Lung (tissue), 12 donors: ENCODE measurements around the gene TMEM176B. TPM values are rescaled to one million over a fixed set of nuclear protein-coding genes. Genes with fewer than 3 reads are reported as not detected.
"Not testable (repeated sequence)": the region's sequence is repeated elsewhere in the genome, so short reads cannot be mapped to it uniquely, and the experiment has no call there.

ENCODE experiments used
- ATAC-seq: fragments of 200-7000 bp; cut with Tn5 transposase; one replicate; pipeline ENCODE4 v1.9.1; 2020; ENCODE audit warnings: moderate number of reproducible peaks; ENCODE audit not compliant: insufficient read depth, low FRiP score
- DNase-seq, 3 donors: peaks; one replicate each; pipeline ENCODE4 v3.0.0-alpha.2; 2013 to 2017
- H3K27ac ChIP-seq, 2 donors: one replicate each; pipeline ENCODE4 v1.5.1; 2013; ENCODE audit warnings: mild to moderate bottlenecking in 2 of 2, moderate library complexity in 2 of 2, control low read depth in 1 of 2, inconsistent platforms in 1 of 2, low read depth in 1 of 2, low read length in 1 of 2
- H3K27me3 ChIP-seq, 3 donors: one replicate each; pipeline ENCODE4 v1.5.1; 2013; ENCODE audit warnings: low read length in 2 of 3; ENCODE audit not compliant: control insufficient read depth in 3 of 3, insufficient read depth in 3 of 3
- H3K36me3 ChIP-seq, 4 donors: one replicate each; pipeline ENCODE4 v1.5.1; 2013; ENCODE audit warnings: low read length in 4 of 4, mild to moderate bottlenecking in 1 of 4, moderate library complexity in 1 of 4; ENCODE audit not compliant: control insufficient read depth in 4 of 4, insufficient read depth in 4 of 4
- H3K4me1 ChIP-seq, 5 donors: one replicate each; pipeline ENCODE4 v1.5.1; 2013; ENCODE audit warnings: low read length in 5 of 5, mild to moderate bottlenecking in 2 of 5, moderate library complexity in 1 of 5; ENCODE audit not compliant: control insufficient read depth in 5 of 5, insufficient read depth in 5 of 5
- H3K4me3 ChIP-seq: one replicate; pipeline ENCODE4 v1.5.1; 2013; ENCODE audit warnings: mild to moderate bottlenecking, control low read depth, moderate library complexity
- H3K9ac ChIP-seq, 2 donors: one replicate each; pipeline ENCODE4 v1.5.1; 2013; ENCODE audit warnings: low read length in 2 of 2, control low read depth in 1 of 2; ENCODE audit not compliant: insufficient read depth in 1 of 2
- H3K9me3 ChIP-seq, 4 donors: one replicate each; pipeline ENCODE4 v1.5.1; 2013; ENCODE audit warnings: low read length in 3 of 4, mild to moderate bottlenecking in 1 of 4, moderate library complexity in 1 of 4; ENCODE audit not compliant: control insufficient read depth in 4 of 4, insufficient read depth in 3 of 4
- WGBS, 2 donors: extraction: QIAGEN DNeasy Blood & Tissue Kit; methylation state at CpG; one replicate each; pipeline ENCODE4 v1.1.7; 2013; 5-methylcytosine and 5-hydroxymethylcytosine counted together
- polyA plus RNA-seq, 2 donors: library from polyadenylated mRNA; stranded (reverse); fragments of 200-250 nt; gene quantifications; one replicate each; pipeline ENCODE4 v1.2.1, GENCODE V29; 2013
- total RNA-seq, 2 donors: library from RNA; depleted of rRNA in 1 of 2; stranded (reverse); fragments of >200 nt in 1 of 2; gene quantifications; one replicate each; pipeline ENCODE4 v1.2.1, GENCODE V29; 2014 to 2021
- TF ChIP-seq, protein P1 (sequence below): IDR thresholded peaks from 2 replicates; pipeline ENCODE4 v1.5.1; 2012; ENCODE audit warnings: mild to moderate bottlenecking; ENCODE audit errors: control extremely low read depth, extremely low read depth
- donor health status: control.
- donor health status: control.
- donor health status: Bipolar disorder and iron deficiency.
- donor health status: healthy.
- donor health status: DM: yes; HTN: yes; CAD: no.

TMEM176B gene
- total and polyA plus RNA-seq, 4 donors: 14.6 to 54.8 (median 38.2) TPM

DNA sequence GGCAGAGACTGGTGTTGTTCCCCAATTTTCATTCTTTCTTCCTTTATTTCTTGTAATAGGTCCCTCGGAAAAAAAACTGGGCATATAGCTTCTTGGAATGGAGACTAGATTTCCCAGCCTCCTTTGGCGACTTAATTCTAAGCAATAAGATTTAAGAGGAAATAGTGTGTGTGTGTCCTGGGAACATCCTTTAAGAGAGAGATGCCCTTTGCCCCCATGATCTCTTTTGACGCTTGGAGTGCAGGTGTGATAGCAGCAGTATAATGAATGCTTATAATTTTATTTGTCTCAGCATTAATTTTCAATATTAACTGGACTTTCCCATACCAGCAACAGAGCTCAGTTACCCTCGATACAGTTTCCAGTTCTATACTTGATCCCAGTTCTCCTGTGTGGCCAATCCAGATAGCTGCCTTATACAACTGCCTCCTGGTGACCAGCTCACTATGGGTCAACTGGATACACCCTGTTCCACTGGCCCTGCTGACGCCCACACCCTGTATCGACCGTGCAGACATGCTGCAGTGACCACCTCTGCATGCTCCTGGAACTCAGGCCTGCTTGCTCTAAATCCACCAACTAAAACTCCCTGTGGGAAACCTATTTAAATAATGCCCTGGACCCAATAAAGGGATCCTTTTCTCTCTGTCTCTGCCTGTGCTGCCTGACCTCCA lies 14.3 kb upstream of the TMEM176B start:
- DNase-seq (no peak), ATAC-seq (no peak)
- no peak overlapping the region for H3K9ac ChIP-seq
- H3K27ac ChIP-seq: no peak overlapping the region
- no peaks in the 10 kb centered on the region for H3K27me3 ChIP-seq
- TF ChIP-seq, protein P1, sequence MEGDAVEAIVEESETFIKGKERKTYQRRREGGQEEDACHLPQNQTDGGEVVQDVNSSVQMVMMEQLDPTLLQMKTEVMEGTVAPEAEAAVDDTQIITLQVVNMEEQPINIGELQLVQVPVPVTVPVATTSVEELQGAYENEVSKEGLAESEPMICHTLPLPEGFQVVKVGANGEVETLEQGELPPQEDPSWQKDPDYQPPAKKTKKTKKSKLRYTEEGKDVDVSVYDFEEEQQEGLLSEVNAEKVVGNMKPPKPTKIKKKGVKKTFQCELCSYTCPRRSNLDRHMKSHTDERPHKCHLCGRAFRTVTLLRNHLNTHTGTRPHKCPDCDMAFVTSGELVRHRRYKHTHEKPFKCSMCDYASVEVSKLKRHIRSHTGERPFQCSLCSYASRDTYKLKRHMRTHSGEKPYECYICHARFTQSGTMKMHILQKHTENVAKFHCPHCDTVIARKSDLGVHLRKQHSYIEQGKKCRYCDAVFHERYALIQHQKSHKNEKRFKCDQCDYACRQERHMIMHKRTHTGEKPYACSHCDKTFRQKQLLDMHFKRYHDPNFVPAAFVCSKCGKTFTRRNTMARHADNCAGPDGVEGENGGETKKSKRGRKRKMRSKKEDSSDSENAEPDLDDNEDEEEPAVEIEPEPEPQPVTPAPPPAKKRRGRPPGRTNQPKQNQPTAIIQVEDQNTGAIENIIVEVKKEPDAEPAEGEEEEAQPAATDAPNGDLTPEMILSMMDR: no peak
- no peaks in the 10 kb centered on the region for H3K4me1 ChIP-seq
- WGBS, 2 donors: 79 to 91% methylated on average over 7 of the region's 7 CpGs
- no peak overlapping the region for H3K4me3 ChIP-seq
- peaks cover 0 to 7% (median 5%) of the 10 kb centered on the region in 4 donors for H3K9me3 ChIP-seq
- no peaks in the 10 kb centered on the region for H3K36me3 ChIP-seq

DNA sequence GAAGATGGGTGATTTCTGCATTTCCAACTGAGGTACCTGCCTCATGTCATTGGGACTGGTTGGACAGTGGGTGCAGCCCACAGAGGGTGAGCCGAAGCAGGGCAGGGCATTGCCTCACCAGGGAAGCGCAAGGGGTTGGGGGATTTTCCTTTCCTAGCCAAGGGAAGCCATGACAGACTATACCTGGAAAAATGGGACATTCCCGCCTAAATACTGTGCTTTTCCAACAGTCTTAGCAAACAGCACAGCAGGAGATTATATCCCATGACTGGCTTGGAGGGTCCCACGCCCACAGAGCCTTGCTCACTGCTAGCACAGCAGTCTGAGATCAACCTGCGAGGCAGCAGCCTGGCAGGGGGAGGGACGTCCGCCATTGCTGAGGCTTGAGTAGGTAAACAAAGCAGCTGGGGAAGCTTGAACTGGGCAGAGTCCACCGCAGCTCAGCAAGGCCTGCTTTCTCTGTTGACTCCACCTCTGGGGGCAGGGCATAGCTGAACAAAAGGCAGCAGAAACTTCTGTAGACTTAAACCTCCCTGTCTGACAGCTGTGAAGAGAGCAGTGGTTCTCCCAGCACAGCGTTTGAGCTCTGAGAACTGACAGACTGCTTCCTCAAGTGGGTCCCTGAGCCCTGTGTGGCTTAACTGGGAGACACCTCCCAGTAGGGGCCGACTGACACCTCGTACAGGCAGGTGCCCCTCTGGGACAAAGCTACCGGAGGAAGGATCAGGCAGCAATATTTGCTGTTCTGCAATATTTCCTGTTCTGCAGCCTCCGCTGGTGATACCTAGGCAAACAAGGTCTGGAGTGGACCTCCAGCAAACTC lies 7.7 kb upstream of the TMEM176B start:
- H3K27ac ChIP-seq, H3K4me3 ChIP-seq, ATAC-seq, H3K36me3 ChIP-seq, H3K4me1 ChIP-seq, H3K9ac ChIP-seq, DNase-seq, H3K27me3 ChIP-seq: not testable (repeated sequence)
- peaks cover 0 to 22% (median 2%) of the 10 kb centered on the region in 4 donors for H3K9me3 ChIP-seq
- 67 to 71% methylated on average over 13 of the region's 13 CpGs for WGBS, 2 donors

DNA sequence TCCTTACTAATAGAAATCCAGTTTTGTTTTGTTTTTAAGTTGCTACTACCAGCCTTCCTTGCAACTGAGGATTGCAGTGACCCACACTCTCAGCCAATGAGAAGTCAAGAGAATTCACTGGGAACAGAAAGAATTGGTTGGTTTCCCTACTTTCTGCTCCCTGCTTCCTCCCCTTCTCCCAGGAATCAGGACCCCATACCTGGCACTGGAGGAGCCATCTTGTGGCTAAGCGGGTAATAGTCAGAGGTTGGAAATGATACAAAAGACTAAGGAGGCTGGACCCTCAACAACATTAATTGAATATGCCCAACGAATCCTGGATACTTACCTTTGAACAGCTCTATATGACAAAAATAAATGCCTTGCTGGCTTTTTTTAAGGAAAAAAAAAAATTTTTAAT lies 6.7 kb upstream of the TMEM176B start:
- ATAC-seq (no peak), DNase-seq (no peak)
- Histone ChIP-seq H3K36me3 (peaks cover 0 to 2% (median 0%) of the 10 kb centered on the region in 4 donors), H3K9ac (no peak overlapping the region), H3K27ac (no peak overlapping the region), H3K27me3 (peaks cover 0 to 14% (median 8%) of the 10 kb centered on the region in 3 donors), H3K4me3 (no peak overlapping the region), H3K9me3 (peaks cover 0 to 22% (median 2%) of the 10 kb centered on the region in 4 donors), H3K4me1 (no peaks in the 10 kb centered on the region)
- WGBS, 2 donors: 84 to 91% methylated on average over 2 of the region's 2 CpGs
- TF ChIP-seq, protein P1: no peak

DNA sequence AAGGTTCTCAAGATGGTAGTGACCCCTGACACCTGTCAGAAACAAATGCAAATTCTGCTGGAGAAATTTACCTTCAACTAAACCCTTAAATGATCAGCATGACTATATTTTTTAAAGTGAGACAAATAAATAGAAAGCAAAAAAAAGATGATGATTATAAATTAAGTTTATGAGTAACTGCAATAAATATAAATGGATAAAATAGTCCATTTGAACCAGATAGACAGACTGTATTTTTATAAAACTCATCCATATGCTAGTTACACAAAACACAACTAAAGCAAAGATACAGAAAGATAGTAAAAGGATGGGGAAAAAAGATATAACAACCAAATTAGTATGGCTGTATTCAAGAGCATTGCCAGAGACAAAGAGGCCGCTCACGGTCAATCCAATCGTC lies 6.3 kb upstream of the TMEM176B start:
- Histone ChIP-seq H3K4me3 (no peak overlapping the region), H3K9ac (no peak overlapping the region), H3K27me3 (peaks cover 0 to 17% (median 10%) of the 10 kb centered on the region in 3 donors), H3K36me3 (peaks cover 0 to 2% (median 0%) of the 10 kb centered on the region in 4 donors), H3K9me3 (peaks cover 0 to 22% (median 2%) of the 10 kb centered on the region in 4 donors), H3K4me1 (no peaks in the 10 kb centered on the region), H3K27ac (no peak overlapping the region)
- WGBS, 2 donors: 96% methylated on average over 3 of the region's 3 CpGs
- TF ChIP-seq, protein P1: no peak
- DNase-seq (no peak), ATAC-seq (no peak)
